ENCODE measurements around the gene MAP1LC3B2. TPM values are rescaled to one million over a fixed set of nuclear protein-coding genes. Genes with fewer than 3 reads are reported as not detected.

Gene MAP1LC3B2
- total RNA-seq, 6 donors from 2014 or later = 1.5 to 5.7 (median 2.5) TPM; not detected in 2

DNA sequence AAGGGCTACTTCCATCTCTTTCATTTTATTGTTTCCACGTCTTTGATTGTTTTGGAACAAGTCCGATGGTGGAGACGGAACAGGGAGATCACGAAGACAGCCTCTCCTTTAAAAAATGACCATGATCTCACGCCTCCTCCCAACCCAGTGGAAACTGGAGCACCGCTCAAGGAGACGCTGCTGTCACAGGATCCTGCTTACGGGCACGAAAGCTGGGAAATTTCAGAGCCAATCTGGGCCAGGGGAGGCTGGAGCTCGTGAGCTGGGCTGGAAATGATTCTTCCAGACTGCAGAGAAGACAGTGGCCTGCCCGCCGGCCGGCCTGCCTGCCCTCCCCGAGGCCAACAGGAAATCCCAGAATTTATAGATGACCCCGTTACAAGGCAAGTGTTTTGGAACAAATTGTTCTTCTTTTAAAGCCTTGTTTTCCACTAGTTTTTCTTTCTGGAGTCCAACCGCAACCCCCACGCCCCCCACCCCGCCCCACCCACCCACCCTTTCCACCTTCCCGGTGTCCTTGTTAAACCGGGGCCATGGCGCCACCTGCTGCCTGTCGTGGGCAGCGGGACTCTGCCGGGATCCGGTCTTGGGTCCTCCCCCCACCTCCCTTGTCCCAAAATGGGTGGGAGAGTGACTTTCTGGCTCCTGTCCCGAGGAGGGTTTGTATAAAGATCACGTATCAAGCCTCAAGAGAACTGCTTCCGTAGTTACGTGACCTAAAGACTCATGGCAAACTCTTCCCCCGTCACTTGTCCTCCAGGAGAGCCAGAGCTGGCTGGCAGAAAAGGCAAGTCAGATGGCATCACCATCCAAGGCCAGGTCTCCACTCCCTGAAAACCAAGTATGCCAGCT, 40.3 kb downstream of the MAP1LC3B2 start:
- H3K4me1 ChIP-seq = peaks cover 14 to 18% (median 17%) of the 10 kb centered on the region in 4 donors
- H3K27me3 ChIP-seq = no peaks in the 10 kb centered on the region
- H3K4me3 ChIP-seq = peak overlapping the region; percentile 14 to 38 (median 28)
- WGBS, 2 donors = 9 to 14% methylated on average over 26 to 30 of the region's 30 CpGs
- peak; percentile 80 to 90 for ATAC-seq (ENCODE audit: low FRiP score in 2 of 2)
- H3K27ac ChIP-seq = peak overlapping the region; percentile 64 to 79 (median 76)
- no peaks in the 10 kb centered on the region for H3K36me3 ChIP-seq
- peak; percentile 88 to 95 for DNase-seq
- TF ChIP-seq EP300 (IDR thresholded peaks at IDR 0.05) = no peak
- TF ChIP-seq POLR2A (IDR thresholded peaks at IDR 0.05) = peak in 1 of 4 donors; percentile 25
- TF ChIP-seq, protein P1, sequence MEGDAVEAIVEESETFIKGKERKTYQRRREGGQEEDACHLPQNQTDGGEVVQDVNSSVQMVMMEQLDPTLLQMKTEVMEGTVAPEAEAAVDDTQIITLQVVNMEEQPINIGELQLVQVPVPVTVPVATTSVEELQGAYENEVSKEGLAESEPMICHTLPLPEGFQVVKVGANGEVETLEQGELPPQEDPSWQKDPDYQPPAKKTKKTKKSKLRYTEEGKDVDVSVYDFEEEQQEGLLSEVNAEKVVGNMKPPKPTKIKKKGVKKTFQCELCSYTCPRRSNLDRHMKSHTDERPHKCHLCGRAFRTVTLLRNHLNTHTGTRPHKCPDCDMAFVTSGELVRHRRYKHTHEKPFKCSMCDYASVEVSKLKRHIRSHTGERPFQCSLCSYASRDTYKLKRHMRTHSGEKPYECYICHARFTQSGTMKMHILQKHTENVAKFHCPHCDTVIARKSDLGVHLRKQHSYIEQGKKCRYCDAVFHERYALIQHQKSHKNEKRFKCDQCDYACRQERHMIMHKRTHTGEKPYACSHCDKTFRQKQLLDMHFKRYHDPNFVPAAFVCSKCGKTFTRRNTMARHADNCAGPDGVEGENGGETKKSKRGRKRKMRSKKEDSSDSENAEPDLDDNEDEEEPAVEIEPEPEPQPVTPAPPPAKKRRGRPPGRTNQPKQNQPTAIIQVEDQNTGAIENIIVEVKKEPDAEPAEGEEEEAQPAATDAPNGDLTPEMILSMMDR (IDR thresholded peaks at IDR 0.05) = peak; percentile 32 to 71 (median 48)
- TF ChIP-seq POLR2AphosphoS5 (IDR thresholded peaks at IDR 0.05) = peak in 1 of 2 donors; percentile 44
- no peaks in the 10 kb centered on the region for H3K9me3 ChIP-seq

DNA sequence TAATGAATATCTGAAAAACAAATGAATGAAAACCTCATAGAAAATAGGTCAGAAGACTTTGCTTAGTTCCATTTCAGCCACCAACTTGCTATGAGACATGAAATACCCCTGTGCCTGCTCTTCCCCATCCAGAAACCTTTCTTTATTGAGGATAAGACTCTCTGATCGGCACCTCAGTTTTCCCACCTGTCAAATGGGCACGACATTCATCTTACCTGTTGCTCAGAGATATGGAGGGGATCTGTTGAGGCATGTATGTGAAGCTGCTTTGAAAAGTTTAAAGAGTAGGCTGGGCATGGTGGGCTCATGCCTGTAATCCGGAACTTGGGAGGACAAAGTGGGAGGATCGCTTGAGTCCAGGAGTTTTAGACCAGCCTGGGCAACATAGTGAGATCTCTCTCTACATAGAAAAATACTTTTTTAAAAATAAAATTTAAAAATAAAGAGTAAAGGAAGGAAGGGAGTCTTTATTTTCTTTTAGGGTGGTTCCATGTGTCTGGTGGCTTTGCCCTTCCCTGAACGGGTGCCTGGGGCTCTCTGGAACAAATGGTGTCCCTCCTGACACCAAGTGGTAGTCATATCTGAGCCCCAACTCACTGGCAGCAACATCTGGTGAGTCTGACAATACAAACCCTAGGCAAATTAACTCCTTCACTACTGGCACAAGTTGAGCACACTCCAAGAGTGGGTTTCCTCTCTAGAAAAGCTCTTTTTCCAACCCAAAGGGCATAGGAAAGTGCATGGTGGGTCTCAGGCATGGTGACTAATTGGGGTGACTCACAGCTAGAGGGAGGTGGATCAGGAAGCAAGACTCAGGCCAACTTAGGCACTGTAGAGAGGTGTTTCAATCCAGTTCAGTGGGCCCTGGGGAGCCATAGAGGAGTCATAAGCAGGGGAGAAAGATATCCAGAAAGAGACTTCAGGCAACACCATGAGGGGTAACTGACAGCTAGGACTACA, 42.1 kb downstream of the MAP1LC3B2 start:
- H3K27me3 ChIP-seq = no peaks in the 10 kb centered on the region
- DNase-seq (no peak), ATAC-seq (ENCODE audit: low FRiP score in 2 of 2) (no peak)
- H3K4me3 ChIP-seq = no peak overlapping the region
- peaks cover 9 to 16% (median 14%) of the 10 kb centered on the region in 4 donors for H3K4me1 ChIP-seq
- no peaks in the 10 kb centered on the region for H3K9me3 ChIP-seq
- TF ChIP-seq POLR2AphosphoS5 (IDR thresholded peaks at IDR 0.05) (no peak), POLR2A (IDR thresholded peaks at IDR 0.05) (no peak)
- TF ChIP-seq, protein P1 (IDR thresholded peaks at IDR 0.05) = no peak
- no peaks in the 10 kb centered on the region for H3K36me3 ChIP-seq
- 84 to 92% methylated on average over 5 of the region's 5 CpGs for WGBS, 2 donors
- no peak overlapping the region for H3K27ac ChIP-seq

DNA sequence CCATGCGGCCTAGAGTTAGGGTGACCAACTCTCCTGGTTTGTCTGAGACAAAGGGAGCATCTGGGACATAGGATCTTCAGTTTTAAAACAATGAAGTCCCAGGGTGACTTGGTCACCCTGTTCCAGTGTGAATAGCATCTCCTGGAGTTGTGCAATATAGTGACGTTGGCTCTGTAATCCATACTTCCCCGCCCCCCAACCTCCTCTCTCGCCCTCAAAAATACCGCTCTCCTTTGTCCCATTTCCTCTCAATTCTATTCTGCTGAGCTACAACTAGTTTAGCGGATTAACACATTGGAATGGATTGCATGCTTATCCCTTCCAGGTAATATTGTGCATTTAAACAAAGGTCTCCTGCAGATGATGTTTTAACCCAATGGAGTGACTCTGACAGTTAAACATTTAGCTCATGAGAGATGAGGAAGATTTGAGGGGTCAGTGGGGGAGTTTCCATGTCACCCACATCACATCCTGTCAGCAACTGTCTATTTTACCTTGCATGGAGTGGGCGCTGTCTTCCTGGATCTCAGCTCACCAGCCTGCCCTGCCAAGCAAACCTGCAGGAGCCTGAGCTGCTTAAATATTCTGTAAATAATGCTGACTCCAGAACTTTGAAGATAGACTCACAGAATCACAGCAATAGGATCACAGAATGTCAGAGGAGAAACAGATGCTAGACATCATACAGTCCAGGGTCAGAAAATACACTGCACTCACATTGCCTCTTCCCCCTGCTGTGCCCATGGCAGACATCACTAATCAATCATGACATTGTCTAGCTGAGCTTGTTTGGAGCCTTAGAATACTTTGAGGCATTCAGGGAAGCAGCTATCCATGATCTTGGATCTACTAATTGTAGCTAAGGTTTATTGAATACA, 43.0 kb downstream of the MAP1LC3B2 start:
- Histone ChIP-seq H3K4me1 (peaks cover 9 to 16% (median 14%) of the 10 kb centered on the region in 4 donors), H3K27ac (no peak overlapping the region), H3K9me3 (no peaks in the 10 kb centered on the region), H3K4me3 (no peak overlapping the region), H3K36me3 (no peaks in the 10 kb centered on the region), H3K27me3 (no peaks in the 10 kb centered on the region)
- TF ChIP-seq EP300 (IDR thresholded peaks at IDR 0.05) (no peak), POLR2AphosphoS5 (IDR thresholded peaks at IDR 0.05) (no peak)
- DNase-seq (no peak), ATAC-seq (ENCODE audit: low FRiP score in 2 of 2) (no peak)
- 53 to 80% methylated on average over 7 of the region's 7 CpGs for WGBS, 2 donors

DNA sequence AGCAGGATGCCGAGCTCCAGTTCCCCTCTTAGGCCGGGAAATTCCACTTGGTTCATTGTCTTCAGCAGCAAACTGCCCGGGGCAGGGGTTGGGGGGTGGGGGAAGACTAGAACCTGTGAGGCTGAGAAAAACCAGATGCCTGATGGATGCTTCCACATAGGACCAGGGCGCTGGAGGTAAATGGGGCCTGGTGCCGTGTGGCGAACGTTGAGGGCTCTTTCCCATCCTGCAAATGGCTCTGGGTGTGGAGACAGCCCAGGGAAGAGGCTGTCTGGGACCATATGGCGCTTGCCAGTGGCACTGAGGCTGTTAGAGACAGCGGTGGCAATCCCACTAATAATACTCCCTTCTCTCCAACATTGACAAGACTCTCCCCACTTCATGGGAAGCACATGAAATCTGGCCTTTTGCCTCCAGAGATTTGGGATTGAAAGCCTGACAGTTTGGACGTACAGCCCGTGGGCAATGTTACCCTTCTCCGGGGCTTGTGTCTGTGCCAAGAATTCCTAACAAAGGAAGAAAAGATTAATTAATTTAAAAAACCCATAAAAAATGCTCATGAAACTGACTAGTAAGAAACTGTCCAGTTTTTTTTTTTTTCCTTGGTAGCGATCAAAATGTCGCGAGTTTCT, 44.5 kb downstream of the MAP1LC3B2 start:
- WGBS, 2 donors = 84 to 85% methylated on average over 15 of the region's 15 CpGs
- TF ChIP-seq POLR2A (IDR thresholded peaks at IDR 0.05) (no peak), POLR2AphosphoS5 (IDR thresholded peaks at IDR 0.05) (no peak), EP300 (IDR thresholded peaks at IDR 0.05) (no peak)
- TF ChIP-seq, protein P1 (IDR thresholded peaks at IDR 0.05) = no peak

More for the DNA sequence above, 44.5 kb downstream of the MAP1LC3B2 start:
- Histone ChIP-seq H3K27ac (no peak overlapping the region), H3K36me3 (no peaks in the 10 kb centered on the region), H3K9me3 (no peaks in the 10 kb centered on the region), H3K27me3 (no peaks in the 10 kb centered on the region), H3K4me1 (peaks cover 9 to 15% (median 14%) of the 10 kb centered on the region in 4 donors), H3K4me3 (no peak overlapping the region)
- ATAC-seq (ENCODE audit: low FRiP score in 2 of 2) (no peak), DNase-seq (no peak)

Measured in upper lobe of left lung (tissue), 6 donors.